Brain microvascular endothelial cell (primary cell): Measurements from ENCODE around the gene GRID1.

Experiments
- DNase-seq: peaks from one replicate; pipeline ENCODE4 v3.0.0-alpha.2; 2020
- H3K27ac ChIP-seq: fragments of 250-450 bp; sonication (Bioruptor Pico); 2 replicates; pipeline ENCODE4 v1.5.1; 2020; ENCODE audit warnings: mild to moderate bottlenecking, moderate library complexity
- H3K27me3 ChIP-seq: fragments of 250-450 bp; sonication (Bioruptor Pico); replicated peaks from 2 replicates; pipeline ENCODE4 v1.5.1; 2020; ENCODE audit warnings: mild to moderate bottlenecking
- H3K36me3 ChIP-seq: fragments of 250-450 bp; sonication (Bioruptor Pico); replicated peaks from 2 replicates; pipeline ENCODE4 v1.5.1; 2020; ENCODE audit warnings: mild to moderate bottlenecking
- H3K4me3 ChIP-seq: 2 replicates; pipeline ENCODE4 v1.5.1; 2011; ENCODE audit warnings: low read depth, mild to moderate bottlenecking, control low read depth, low read length, moderate library complexity
- in situ Hi-C: cut with HindIII; loops from 2 replicates; pipeline ENCODE4 v1.10.0; 2017; ENCODE audit warnings: low sequenced_read_pairs, low pct_ligation_motif_present
- TF ChIP-seq, protein P1 (sequence below): IDR thresholded peaks from 2 replicates; pipeline ENCODE4 v1.5.1; 2011; ENCODE audit warnings: low read depth, mild to moderate bottlenecking, moderate library complexity, low read length, control low read depth, inconsistent platforms; ENCODE audit errors: missing control alignments

GRID1 gene

DNA sequence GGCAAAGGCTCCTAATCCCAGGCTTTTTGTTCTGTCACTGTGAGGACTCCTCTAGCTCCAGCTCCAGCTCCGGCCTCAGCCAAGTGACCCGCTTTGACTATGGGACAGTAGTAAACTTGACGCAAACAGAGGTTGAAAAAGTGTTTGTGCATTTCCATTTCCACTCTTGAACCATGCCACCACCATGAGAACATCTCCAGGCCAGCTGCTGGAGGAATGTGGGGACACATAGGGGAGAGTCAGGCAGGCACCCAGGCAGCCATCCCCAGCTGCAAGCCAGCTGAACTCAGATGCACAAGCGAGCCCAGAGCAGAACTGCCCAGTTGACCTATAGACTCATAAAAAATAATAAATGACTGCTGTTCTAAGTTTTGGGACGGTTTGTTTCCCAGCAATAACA lies 224.7 kb downstream of the GRID1 start:
- Histone ChIP-seq H3K36me3 (no peaks in the 10 kb centered on the region), H3K27ac (no peak overlapping the region), H3K4me3 (no peak overlapping the region), H3K27me3 (no peaks in the 10 kb centered on the region)
- in situ Hi-C loops, result no loop called here
- no peak for DNase-seq
- TF ChIP-seq, protein P1, sequence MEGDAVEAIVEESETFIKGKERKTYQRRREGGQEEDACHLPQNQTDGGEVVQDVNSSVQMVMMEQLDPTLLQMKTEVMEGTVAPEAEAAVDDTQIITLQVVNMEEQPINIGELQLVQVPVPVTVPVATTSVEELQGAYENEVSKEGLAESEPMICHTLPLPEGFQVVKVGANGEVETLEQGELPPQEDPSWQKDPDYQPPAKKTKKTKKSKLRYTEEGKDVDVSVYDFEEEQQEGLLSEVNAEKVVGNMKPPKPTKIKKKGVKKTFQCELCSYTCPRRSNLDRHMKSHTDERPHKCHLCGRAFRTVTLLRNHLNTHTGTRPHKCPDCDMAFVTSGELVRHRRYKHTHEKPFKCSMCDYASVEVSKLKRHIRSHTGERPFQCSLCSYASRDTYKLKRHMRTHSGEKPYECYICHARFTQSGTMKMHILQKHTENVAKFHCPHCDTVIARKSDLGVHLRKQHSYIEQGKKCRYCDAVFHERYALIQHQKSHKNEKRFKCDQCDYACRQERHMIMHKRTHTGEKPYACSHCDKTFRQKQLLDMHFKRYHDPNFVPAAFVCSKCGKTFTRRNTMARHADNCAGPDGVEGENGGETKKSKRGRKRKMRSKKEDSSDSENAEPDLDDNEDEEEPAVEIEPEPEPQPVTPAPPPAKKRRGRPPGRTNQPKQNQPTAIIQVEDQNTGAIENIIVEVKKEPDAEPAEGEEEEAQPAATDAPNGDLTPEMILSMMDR, result no peak

- TF ChIP-seq, protein P1, result no peak
Measured at GRCh38 chr10:86139066-86139657, 227.4 kb downstream of the GRID1 start.

GRCh38 chr10:86138551-86139065 lies 228.0 kb downstream of the GRID1 start:
- no peak for DNase-seq
- no peak overlapping the region for H3K27ac ChIP-seq
- in situ Hi-C loops, result no loop called here
- H3K27me3 ChIP-seq, result no peaks in the 10 kb centered on the region
- H3K36me3 ChIP-seq, result no peaks in the 10 kb centered on the region
- H3K4me3 ChIP-seq, result no peak overlapping the region
- TF ChIP-seq, protein P1, result no peak

More at GRCh38 chr10:86139066-86139657, 227.4 kb downstream of the GRID1 start:
- DNase-seq, result no peak
- Histone ChIP-seq H3K36me3 (no peaks in the 10 kb centered on the region), H3K4me3 (no peak overlapping the region), H3K27ac (no peak overlapping the region), H3K27me3 (no peaks in the 10 kb centered on the region)
- in situ Hi-C loops, result no loop called here

DNA sequence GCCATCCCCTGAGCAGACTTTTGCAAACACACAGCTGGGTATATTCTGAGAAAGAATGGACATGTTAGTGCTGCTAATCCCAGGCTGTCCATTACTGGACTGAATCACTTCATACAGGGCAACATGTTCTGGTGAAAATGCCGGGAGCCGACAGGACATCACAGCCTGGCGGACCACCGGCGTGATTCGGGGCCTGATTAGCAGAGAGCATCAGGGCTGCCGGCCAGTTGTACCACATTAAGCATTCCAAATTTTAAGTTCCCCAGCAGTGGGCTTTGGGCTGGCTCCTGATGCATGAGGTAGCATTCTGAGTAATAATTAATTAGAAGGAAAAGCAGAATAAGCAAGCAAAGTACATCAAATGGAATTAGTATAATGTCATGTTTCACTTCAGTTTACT lies 229.0 kb downstream of the GRID1 start:
- Histone ChIP-seq H3K4me3 (no peak overlapping the region), H3K36me3 (no peaks in the 10 kb centered on the region), H3K27ac (no peak overlapping the region), H3K27me3 (no peaks in the 10 kb centered on the region)
- no peak for DNase-seq
- in situ Hi-C loops, result no loop called here
- TF ChIP-seq, protein P1, result no peak

DNA sequence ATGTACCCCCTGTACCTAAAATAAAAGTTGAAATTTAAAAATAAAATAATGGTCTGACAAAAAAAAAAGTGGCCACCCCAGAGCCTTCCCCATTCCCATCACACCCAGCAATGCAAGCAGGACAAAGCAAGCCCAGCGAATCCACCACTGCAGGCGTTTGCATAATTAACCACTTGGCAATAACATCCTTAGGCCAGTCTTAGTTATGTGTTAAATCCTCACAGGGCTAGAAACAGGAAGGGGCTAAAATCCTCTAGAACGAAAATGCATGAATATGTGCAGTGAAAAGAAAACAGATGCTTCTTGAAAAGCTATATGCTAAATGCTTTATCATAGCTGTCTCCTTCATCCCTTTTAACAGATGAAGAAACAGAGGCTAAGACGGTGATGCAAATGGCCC lies 229.7 kb downstream of the GRID1 start:
- Histone ChIP-seq H3K36me3 (no peaks in the 10 kb centered on the region), H3K4me3 (no peak overlapping the region), H3K27ac (no peak overlapping the region), H3K27me3 (no peaks in the 10 kb centered on the region)
- in situ Hi-C loops, result no loop called here
- TF ChIP-seq, protein P1, result no peak
- no peak for DNase-seq

DNA sequence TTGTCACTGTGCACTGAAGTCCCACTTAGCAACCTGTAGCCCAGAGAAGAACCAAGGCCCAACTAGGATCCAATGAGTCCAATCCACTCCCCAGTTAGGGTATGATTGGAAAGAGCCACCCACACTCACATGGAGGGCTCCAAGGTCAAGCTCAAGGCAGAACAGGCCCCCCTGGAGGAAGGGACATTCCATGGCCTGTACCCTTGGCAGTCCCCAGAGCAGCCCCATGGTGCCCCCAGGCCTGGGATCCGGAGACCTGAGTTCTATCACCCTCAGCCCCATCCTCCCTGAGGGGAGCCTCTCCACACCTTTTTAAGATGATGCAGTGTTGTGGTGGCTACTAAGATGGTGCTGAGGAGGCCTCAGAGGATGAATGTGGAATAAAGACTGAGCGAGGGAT lies 231.4 kb downstream of the GRID1 start:
- in situ Hi-C loops, result no loop called here
- Histone ChIP-seq H3K27ac (no peak overlapping the region), H3K27me3 (no peaks in the 10 kb centered on the region), H3K4me3 (no peak overlapping the region), H3K36me3 (no peaks in the 10 kb centered on the region)
- TF ChIP-seq, protein P1, result no peak
- no peak for DNase-seq
